Lower leg skin (tissue), 4 donors: ENCODE data around the gene SRSF7. TPM values are rescaled to one million over a fixed set of nuclear protein-coding genes. Genes with fewer than 3 reads are reported as not detected.

ENCODE experiments used
- DNase-seq, 2 donors: peaks; one replicate each; pipeline ENCODE4 v3.0.0-alpha.2; 2019; ENCODE audit warnings: low spot score in 2 of 2
- H3K4me3 ChIP-seq: fragments of 200-600 bp; sonication (generic); 2 replicates; pipeline ENCODE4 v1.5.1; 2017; ENCODE audit warnings: mild to moderate bottlenecking, low read depth; ENCODE audit not compliant: poor library complexity, severe bottlenecking
- POLR2A ChIP-seq, 2 donors: fragments of 450-650 bp; IDR thresholded peaks; one replicate each; pipeline ENCODE4 v1.6.1; 2016 to 2017; ENCODE audit warnings: antibody characterized with exemption in 2 of 2, mild to moderate bottlenecking in 1 of 2, moderate library complexity in 1 of 2
- WGBS, 2 donors: methylation state at CpG; one replicate each; pipeline ENCODE4 v1.1.5; 2018; 5-methylcytosine and 5-hydroxymethylcytosine counted together
- intact Hi-C: fragments of 100-400 bp; cut with DNase I; formaldehyde crosslinking; loops from one replicate; pipeline ENCODE4 v1.15.0; 2023; ENCODE audit warnings: low total_unique reads
- total RNA-seq, 4 donors: library from RNA; depleted of rRNA; stranded (reverse); fragments of >200 nt; gene quantifications; one replicate each; pipeline ENCODE4 v1.1.0, GENCODE V29; 2016
- TF ChIP-seq, protein P1 (sequence below), 3 donors: fragments of 450-650 bp; IDR thresholded peaks; one replicate each; pipeline ENCODE4 v1.5.1; 2016; ENCODE audit warnings: antibody characterized with exemption in 3 of 3, mild to moderate bottlenecking in 3 of 3, moderate library complexity in 2 of 3

The SRSF7 gene
- total RNA-seq, 4 donors from 2014 or later = 69.7 to 77.1 (median 72.8) TPM

DNA sequence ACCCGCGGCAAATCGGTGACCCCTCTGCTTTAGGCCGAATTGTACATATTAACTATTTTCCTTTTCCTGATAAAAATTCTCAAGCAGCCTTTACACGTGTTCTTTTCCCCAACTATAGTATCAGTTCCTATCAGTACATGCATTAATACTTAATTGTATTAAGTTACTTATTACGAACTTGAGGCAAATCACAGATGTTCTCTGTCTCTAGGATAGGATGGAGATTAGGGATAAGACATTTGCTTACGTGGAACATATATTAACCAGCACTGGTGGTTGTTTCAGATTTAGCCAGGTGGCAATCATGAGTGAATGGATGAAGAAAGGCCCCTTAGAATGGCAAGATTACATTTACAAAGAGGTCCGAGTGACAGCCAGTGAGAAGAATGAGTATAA is 27.5 kb upstream of the SRSF7 start:
- TF ChIP-seq, protein P1, sequence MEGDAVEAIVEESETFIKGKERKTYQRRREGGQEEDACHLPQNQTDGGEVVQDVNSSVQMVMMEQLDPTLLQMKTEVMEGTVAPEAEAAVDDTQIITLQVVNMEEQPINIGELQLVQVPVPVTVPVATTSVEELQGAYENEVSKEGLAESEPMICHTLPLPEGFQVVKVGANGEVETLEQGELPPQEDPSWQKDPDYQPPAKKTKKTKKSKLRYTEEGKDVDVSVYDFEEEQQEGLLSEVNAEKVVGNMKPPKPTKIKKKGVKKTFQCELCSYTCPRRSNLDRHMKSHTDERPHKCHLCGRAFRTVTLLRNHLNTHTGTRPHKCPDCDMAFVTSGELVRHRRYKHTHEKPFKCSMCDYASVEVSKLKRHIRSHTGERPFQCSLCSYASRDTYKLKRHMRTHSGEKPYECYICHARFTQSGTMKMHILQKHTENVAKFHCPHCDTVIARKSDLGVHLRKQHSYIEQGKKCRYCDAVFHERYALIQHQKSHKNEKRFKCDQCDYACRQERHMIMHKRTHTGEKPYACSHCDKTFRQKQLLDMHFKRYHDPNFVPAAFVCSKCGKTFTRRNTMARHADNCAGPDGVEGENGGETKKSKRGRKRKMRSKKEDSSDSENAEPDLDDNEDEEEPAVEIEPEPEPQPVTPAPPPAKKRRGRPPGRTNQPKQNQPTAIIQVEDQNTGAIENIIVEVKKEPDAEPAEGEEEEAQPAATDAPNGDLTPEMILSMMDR (IDR thresholded peaks at IDR 0.05) = no peak
- TF ChIP-seq POLR2A (IDR thresholded peaks at IDR 0.05) = no peak
- 17 to 18% methylated on average over 8 of the region's 8 CpGs for WGBS, 2 donors
- H3K4me3 ChIP-seq = no peak overlapping the region
- intact Hi-C loops = no loop called here
- DNase-seq = no peak

DNA sequence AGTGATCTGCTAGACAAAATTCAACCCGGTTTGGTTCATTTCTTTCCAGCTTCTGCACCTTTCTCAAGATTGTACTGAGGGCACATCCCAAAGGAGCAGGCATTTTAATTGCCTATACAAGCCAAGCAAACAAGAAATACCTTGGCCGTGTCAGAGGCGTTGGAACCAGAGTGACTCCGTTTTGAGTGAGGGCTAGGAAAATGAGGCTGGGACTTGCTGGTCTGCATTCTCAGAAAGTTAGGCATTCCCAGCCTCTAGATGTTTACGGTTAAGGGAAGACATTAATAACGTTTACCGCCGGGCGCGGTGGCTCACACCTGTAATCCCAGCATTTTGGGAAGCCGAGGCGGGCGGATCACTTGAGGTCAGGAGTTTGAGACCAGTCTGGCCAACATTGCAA is 25.4 kb upstream of the SRSF7 start:
- no peak for DNase-seq
- no peak overlapping the region for H3K4me3 ChIP-seq
- intact Hi-C loops = no loop called here
- WGBS, 2 donors = 79 to 81% methylated on average over 13 of the region's 13 CpGs
- TF ChIP-seq POLR2A (IDR thresholded peaks at IDR 0.05) = no peak
- TF ChIP-seq, protein P1 (IDR thresholded peaks at IDR 0.05) = no peak

DNA sequence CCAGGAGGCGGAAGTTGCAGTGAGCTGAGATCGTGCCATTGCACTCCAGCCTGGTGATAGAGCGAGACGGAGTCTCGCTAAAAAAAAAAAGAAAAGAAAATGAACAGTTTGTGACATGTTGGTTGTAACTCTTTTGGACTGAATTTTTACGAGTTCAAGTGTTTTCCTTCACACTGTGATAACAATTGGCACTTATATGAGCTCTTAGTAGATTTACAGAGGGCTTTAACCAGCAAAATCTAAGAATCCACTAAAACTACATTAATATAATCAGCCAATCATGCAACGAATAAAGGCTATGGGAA is 24.7 kb upstream of the SRSF7 start:
- TF ChIP-seq, protein P1 (IDR thresholded peaks at IDR 0.05) = no peak
- no peak for TF ChIP-seq POLR2A (IDR thresholded peaks at IDR 0.05)
- intact Hi-C loops = no loop called here
- 70 to 72% methylated on average over 7 of the region's 7 CpGs for WGBS, 2 donors

DNA sequence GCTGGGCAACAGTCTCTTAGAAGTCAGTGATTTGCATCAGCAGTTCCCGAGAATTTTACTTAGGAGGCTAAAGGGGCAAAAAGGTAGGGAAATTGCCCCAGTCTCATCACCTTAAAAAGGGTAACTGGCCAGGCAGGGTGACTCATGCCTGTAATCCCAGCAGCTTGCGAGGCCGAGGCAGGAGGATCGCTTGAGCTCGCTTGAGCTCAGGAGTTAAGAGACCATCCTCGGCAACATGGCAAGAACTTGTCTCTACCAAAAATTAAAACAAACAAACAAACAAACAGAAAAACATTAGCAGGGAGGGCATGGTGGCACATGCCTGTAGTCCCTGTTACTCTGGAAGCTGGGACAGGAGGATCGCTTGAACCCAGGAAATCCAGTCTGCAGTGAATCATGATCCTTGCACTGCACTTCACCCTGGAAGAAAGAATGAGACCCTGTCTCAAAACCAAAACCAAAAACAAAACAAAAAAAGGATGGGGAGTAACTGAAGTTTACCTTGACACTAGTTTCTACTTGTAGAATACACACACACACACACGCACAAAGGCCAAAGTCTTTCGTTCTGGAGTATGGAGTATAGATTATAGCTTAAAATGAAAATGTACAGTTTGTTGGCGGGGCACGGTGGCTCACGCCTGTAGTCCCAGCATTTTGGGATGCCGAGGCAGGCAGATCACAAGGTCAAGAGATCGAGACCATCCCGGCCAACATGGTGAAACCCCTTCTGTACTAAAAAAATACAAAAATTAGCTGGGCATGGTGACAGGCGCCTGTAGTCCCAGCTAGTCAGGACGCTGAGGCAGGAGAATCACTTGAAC is 24.1 kb upstream of the SRSF7 start:
- intact Hi-C loops = no loop called here

More for the DNA sequence above, 24.7 kb upstream of the SRSF7 start:
- no peak overlapping the region for H3K4me3 ChIP-seq
- DNase-seq = no peak

DNA sequence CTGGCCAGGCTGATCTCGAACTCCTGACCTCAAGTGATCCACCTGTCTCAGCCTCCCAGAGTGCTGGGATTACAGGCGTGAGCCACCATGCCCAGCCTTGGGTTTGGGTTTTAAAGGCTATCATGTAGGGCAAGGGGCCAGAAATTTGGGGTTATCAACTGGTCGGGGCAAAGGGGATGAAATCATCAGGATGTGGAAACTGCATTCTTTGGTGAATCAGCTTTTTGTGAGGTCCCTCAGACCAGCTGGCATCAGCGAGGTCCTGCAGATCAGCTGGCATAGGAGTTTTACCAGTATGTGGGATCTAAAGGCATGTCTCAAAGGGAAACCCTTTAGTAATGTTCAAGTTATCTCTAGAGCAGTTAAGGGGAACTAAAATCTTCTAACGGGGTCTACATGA is 20.5 kb upstream of the SRSF7 start:
- intact Hi-C loops = no loop called here
- TF ChIP-seq, protein P1 (IDR thresholded peaks at IDR 0.05) = no peak
- TF ChIP-seq POLR2A (IDR thresholded peaks at IDR 0.05) = no peak
- no peak overlapping the region for H3K4me3 ChIP-seq

More for the DNA sequence above, 24.1 kb upstream of the SRSF7 start:
- no peak overlapping the region for H3K4me3 ChIP-seq
- DNase-seq = no peak
- 87 to 91% methylated on average over 17 of the region's 17 CpGs for WGBS, 2 donors
- TF ChIP-seq, protein P1 (IDR thresholded peaks at IDR 0.05) = no peak
- TF ChIP-seq POLR2A (IDR thresholded peaks at IDR 0.05) = no peak

DNA sequence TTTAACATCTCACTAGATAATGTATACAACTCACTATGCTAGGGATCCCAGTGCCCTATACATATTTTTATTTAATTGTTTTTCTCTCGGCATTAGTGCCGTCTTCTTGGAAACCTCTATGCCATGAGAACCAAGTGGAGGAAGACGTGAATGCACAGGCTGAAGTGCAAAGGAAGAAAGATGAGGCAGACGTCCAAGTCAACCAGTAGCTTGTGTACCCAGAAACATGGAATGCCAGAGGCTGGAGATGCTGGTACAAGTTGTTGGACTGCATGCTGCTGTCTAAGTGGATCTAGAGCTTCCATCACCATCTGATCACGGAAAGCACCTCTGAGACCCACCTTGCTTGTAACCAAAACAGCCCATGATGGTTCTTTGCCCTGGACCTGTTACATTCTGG is 14.4 kb upstream of the SRSF7 start:
- intact Hi-C loops = no loop called here
- TF ChIP-seq, protein P1 (IDR thresholded peaks at IDR 0.05) = no peak
- TF ChIP-seq POLR2A (IDR thresholded peaks at IDR 0.05) = no peak
- no peak overlapping the region for H3K4me3 ChIP-seq
- DNase-seq = no peak
- WGBS, 2 donors = 47 to 54% methylated on average over 5 of the region's 5 CpGs

More for the DNA sequence above, 20.5 kb upstream of the SRSF7 start:
- no peak for DNase-seq
- WGBS, 2 donors = 76 to 79% methylated on average over 5 of the region's 5 CpGs
